Stimulated activated CD8-positive, alpha-beta memory T cell treated with anti-CD3 and anti-CD28 coated beads, Interleukin-12 subunit alpha, Interleukin-12 subunit beta, amount 100 ng/mL, for 24 hours (primary cell): Measurements from ENCODE around the gene SLC45A3.

Experiments
- DNase-seq: peaks from one replicate; pipeline ENCODE4 v3.0.0-alpha.2; 2020; ENCODE audit errors: extremely low read depth

Gene SLC45A3

GRCh38 chr1:205669341-205670149 lies 10.8 kb downstream of the SLC45A3 start:
- no peak for DNase-seq

GRCh38 chr1:205668951-205669340 lies 11.4 kb downstream of the SLC45A3 start:
- DNase-seq = no peak

- DNase-seq = no peak
Measured at GRCh38 chr1:205667909-205668643, 12.2 kb downstream of the SLC45A3 start.

GRCh38 chr1:205666372-205667166 lies 13.7 kb downstream of the SLC45A3 start:
- no peak for DNase-seq

GRCh38 chr1:205665201-205666045 lies 14.9 kb downstream of the SLC45A3 start:
- no peak for DNase-seq

GRCh38 chr1:205664399-205665017 lies 15.8 kb downstream of the SLC45A3 start:
- no peak for DNase-seq

GRCh38 chr1:205663286-205663936 lies 16.9 kb downstream of the SLC45A3 start:
- DNase-seq = no peak

- no peak for DNase-seq
Measured at GRCh38 chr1:205662791-205663190, 17.5 kb downstream of the SLC45A3 start.

GRCh38 chr1:205662135-205662738 lies 18.1 kb downstream of the SLC45A3 start:
- DNase-seq = no peak

GRCh38 chr1:205661429-205662134 lies 18.7 kb downstream of the SLC45A3 start:
- DNase-seq = no peak

GRCh38 chr1:205660361-205660760 lies 19.9 kb downstream of the SLC45A3 start:
- DNase-seq = no peak

GRCh38 chr1:205658943-205659581 lies 21.2 kb downstream of the SLC45A3 start:
- DNase-seq = no peak

GRCh38 chr1:205656236-205656635 lies 24.1 kb downstream of the SLC45A3 start:
- no peak for DNase-seq

- DNase-seq = no peak
Measured at GRCh38 chr1:205652984-205653383, 27.3 kb downstream of the SLC45A3 start.

GRCh38 chr1:205650241-205650640 lies 30.1 kb downstream of the SLC45A3 start:
- no peak for DNase-seq

- no peak for DNase-seq
Measured at GRCh38 chr1:205645519-205645918, 34.8 kb downstream of the SLC45A3 start.

- no peak for DNase-seq
Measured at GRCh38 chr1:205642679-205643307, 37.5 kb downstream of the SLC45A3 start.

- no peak for DNase-seq
Measured at GRCh38 chr1:205639567-205639966, 40.7 kb downstream of the SLC45A3 start.
